Right cardiac atrium (tissue), 5 donors: Measurements from ENCODE around the gene AMH. TPM values are rescaled to one million over a fixed set of nuclear protein-coding genes. Genes with fewer than 3 reads are reported as not detected.
A peak's percentile ranks its signal among the peaks of the same experiment; 100 is the strongest.
"Not testable (repeated sequence)": the region's sequence is repeated elsewhere in the genome, so short reads cannot be mapped to it uniquely, and the experiment has no call there.

ENCODE experiments used
- ATAC-seq, 2 donors: fragments of 200-7000 bp; cut with Tn5 transposase; one replicate each; pipeline versions ENCODE4 v1.8.0 to v1.9.1; 2020; ENCODE audit warnings: moderate library complexity in 2 of 2, mild to moderate bottlenecking in 1 of 2
- DNase-seq, 3 donors: peaks; one replicate each; pipeline ENCODE4 v3.0.0-alpha.2; 2020
- H3K27ac ChIP-seq: one replicate; pipeline ENCODE4 v1.5.1; 2013; ENCODE audit warnings: mild to moderate bottlenecking, low read length, control low read depth, moderate library complexity
- H3K27me3 ChIP-seq: one replicate; pipeline ENCODE4 v1.6.1; 2013; ENCODE audit not compliant: control insufficient read depth, insufficient read depth
- H3K4me1 ChIP-seq: one replicate; pipeline ENCODE4 v1.6.1; 2013; ENCODE audit warnings: low read length; ENCODE audit not compliant: control insufficient read depth, insufficient read depth
- H3K4me3 ChIP-seq: one replicate; pipeline ENCODE4 v1.5.1; 2013; ENCODE audit warnings: low read length, control low read depth
- H3K9me3 ChIP-seq: one replicate; pipeline ENCODE4 v1.6.1; 2013; ENCODE audit warnings: low read length; ENCODE audit not compliant: control insufficient read depth
- whole genome bisulfite sequencing: extraction: QIAGEN DNeasy Blood & Tissue Kit; methylation state at CpG from one replicate; pipeline ENCODE4 v1.1.7; 2013; 5-methylcytosine and 5-hydroxymethylcytosine counted together
- intact Hi-C, 4 donors: fragments of 100-400 bp; cut with DNase I; formaldehyde crosslinking; loops; one replicate each; pipeline versions ENCODE4 v1.11.0 to v1.14.0; 2022 to 2023
- long read RNA-seq, 4 donors: library from polyadenylated mRNA; unstranded; transcript quantifications; one replicate each; pipeline ENCODE4 v2.0.0, GENCODE V29; 2020 to 2021
- polyA plus RNA-seq: library from polyadenylated mRNA; stranded (reverse); fragments of 200-250 nt; gene quantifications from one replicate; pipeline ENCODE4 v1.2.3, GENCODE V29; 2013
- total RNA-seq, 4 donors: library from RNA; stranded (reverse); fragmentation: NEBNext Ultra II Directional; extraction: Animal tissue kit (Norgen Biotek cat#: 25700); gene quantifications; one replicate each; pipeline ENCODE4 v1.2.1, GENCODE V29; 2021
- donor health status: healthy with polysubstance abuse.
- donor health status: DM: no; HTN: yes; CAD: no.
- donor health status: DM: no; HTN: no; CAD: no.
- donor health status: DM: no; HTN: yes; CAD: no; lungs with severe emphysema.
- donor health status: DM: yes; HTN: yes; CAD: no.

The AMH gene
- total RNA-seq (1 to 10 TPM in 2 of 4 donors, under 1 TPM in 2; 0.31 to 1.6 (median 1.1) TPM), polyA plus RNA-seq (0.36 TPM)
- long read RNA-seq, donor 1, partial matches to known transcripts = 0 of 2 reads
- long read RNA-seq, donor 1, other reads (novel, unspliced or antisense) = 0 of 2 reads
- long read RNA-seq, donor 2 = 0 reads
- long read RNA-seq, donor 3 = 0 reads
- long read RNA-seq, donor 4 = 0 reads

DNA sequence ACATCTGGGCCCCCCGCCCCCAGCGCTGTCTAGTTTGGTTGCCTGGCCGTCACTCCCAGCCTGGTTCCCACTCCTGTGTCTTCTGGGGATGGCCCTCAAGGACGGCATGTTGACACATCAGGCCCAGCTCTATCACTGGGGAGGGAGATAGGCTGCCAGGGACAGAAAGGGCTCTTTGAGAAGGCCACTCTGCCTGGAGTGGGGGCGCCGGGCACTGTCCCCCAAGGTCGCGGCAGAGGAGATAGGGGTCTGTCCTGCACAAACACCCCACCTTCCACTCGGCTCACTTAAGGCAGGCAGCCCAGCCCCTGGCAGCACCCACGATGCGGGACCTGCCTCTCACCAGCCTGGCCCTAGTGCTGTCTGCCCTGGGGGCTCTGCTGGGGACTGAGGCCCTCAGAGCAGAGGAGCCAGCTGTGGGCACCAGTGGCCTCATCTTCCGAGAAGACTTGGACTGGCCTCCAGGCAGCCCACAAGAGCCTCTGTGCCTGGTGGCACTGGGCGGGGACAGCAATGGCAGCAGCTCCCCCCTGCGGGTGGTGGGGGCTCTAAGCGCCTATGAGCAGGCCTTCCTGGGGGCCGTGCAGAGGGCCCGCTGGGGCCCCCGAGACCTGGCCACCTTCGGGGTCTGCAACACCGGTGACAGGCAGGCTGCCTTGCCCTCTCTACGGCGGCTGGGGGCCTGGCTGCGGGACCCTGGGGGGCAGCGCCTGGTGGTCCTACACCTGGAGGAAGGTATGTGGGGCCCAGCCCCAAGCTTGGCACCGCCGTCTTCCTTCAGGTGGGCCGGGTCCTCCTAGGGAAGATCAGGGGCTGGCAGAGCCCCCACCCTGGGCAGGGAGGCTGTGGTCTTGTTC, at the start of gene AMH:
TSS of gene AMH (plus strand) at position 314 of the 857 bp plus-strand sequence. CDS start at position 324, 10 bp downstream.
- intact Hi-C loops = no loop called here
- ATAC-seq (peak; percentile 1 to 5), DNase-seq (peak in 2 of 3 donors; percentile 58 to 64)
- no peaks in the 10 kb centered on the region for H3K27me3 ChIP-seq
- no peak within 1 kb of the TSS for H3K27ac ChIP-seq
- H3K4me1 ChIP-seq = peaks cover 5% of the 10 kb centered on the region
- no peak within 1 kb of the TSS for H3K4me3 ChIP-seq
- WGBS = 71% methylated on average over 27 of the region's 27 CpGs
- H3K9me3 ChIP-seq = no peaks in the 10 kb centered on the region

GRCh38 chr19:2199861-2200623, 49.1 kb upstream of the AMH start:
- ATAC-seq (peak in 1 of 2 donors; percentile 3), DNase-seq (no peak)
- 89% methylated on average over 37 of the region's 37 CpGs for WGBS
- Histone ChIP-seq H3K4me3 (no peak overlapping the region), H3K27ac (no peak overlapping the region), H3K27me3 (no peaks in the 10 kb centered on the region), H3K4me1 (peaks cover 2% of the 10 kb centered on the region), H3K9me3 (no peaks in the 10 kb centered on the region)
- intact Hi-C loops = no loop called here

GRCh38 chr19:2200624-2201294, 48.4 kb upstream of the AMH start:
- H3K27me3 ChIP-seq, H3K4me1 ChIP-seq, H3K4me3 ChIP-seq, ATAC-seq, H3K27ac ChIP-seq, H3K9me3 ChIP-seq, intact Hi-C loops, DNase-seq: not testable (repeated sequence)
- 96% methylated on average over 50 of the region's 50 CpGs for WGBS

- H3K4me1 ChIP-seq = peaks cover 2% of the 10 kb centered on the region
- WGBS = 93% methylated on average over 21 of the region's 21 CpGs
- intact Hi-C loops = no loop called here
- H3K4me3 ChIP-seq = no peak overlapping the region
- no peaks in the 10 kb centered on the region for H3K27me3 ChIP-seq
- no peak for ATAC-seq
- no peak overlapping the region for H3K27ac ChIP-seq
- no peak for DNase-seq
- no peaks in the 10 kb centered on the region for H3K9me3 ChIP-seq
These were observed 47.5 kb upstream of the AMH start for GRCh38 chr19:2201473-2202148.

GRCh38 chr19:2202366-2202765, 46.8 kb upstream of the AMH start:
- WGBS = 94% methylated on average over 15 of the region's 15 CpGs
- no peak overlapping the region for H3K4me3 ChIP-seq
- DNase-seq = no peak
- no peak for ATAC-seq
- H3K27me3 ChIP-seq = no peaks in the 10 kb centered on the region
- intact Hi-C loops = no loop called here
- H3K9me3 ChIP-seq = no peaks in the 10 kb centered on the region
- H3K27ac ChIP-seq = no peak overlapping the region
- peaks cover 2% of the 10 kb centered on the region for H3K4me1 ChIP-seq

DNA sequence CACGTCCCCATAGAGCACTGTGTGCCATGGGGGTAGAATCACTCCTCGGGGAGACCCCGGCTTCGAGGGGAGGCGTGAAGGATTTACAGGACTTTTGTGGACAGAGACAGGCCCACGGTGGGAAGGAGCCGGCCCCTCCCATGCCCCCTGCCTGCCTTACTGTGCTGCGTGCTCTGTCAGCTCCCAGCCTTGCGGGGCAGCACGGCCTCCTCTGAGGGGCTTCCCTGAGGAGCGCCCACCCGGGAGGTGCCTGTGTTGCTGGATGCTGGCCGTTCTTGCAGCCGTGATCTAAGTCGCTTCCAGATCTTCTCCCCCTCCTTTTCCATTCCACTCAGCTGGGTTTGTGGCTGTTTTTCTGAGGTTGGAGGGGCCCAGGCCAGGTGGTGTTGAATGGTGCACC, 42.1 kb upstream of the AMH start:
- Histone ChIP-seq H3K27ac (no peak overlapping the region), H3K9me3 (no peaks in the 10 kb centered on the region), H3K4me3 (no peak overlapping the region), H3K4me1 (peaks cover 2% of the 10 kb centered on the region), H3K27me3 (no peaks in the 10 kb centered on the region)
- WGBS = 92% methylated on average over 15 of the region's 15 CpGs
- DNase-seq (no peak), ATAC-seq (no peak)
- intact Hi-C loops = no loop called here

GRCh38 chr19:2207991-2208860, 40.9 kb upstream of the AMH start:
- Histone ChIP-seq H3K4me3 (no peak overlapping the region), H3K4me1 (peaks cover 2% of the 10 kb centered on the region), H3K27ac (no peak overlapping the region), H3K27me3 (no peaks in the 10 kb centered on the region), H3K9me3 (no peaks in the 10 kb centered on the region)
- ATAC-seq = peak; percentile 67 to 87
- 61% methylated on average over 36 of the region's 36 CpGs for whole genome bisulfite sequencing
- intact Hi-C loops = no loop called here
- peak; percentile 87 to 94 (median 87) for DNase-seq

DNA sequence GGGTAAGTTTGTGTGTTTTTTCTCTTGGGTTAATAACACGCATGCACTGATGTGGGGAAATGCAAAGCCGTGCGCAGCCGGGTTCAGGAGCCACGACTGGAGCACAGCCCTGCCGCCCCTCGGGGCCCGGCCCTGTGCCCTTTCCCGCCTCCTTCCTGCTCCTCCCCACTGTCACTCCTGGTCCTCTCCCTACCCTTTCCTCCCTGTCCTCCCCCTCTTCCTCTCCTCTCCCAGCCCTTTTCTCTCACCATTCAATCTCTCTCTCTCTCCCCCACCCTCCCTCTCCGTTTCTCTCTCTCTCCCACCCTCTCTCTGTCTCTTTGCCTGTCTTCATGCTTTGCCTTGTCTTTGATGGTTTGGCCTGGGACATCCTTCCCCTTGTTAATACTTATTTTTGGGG, 40.1 kb upstream of the AMH start:
- WGBS = 42% methylated on average over 10 of the region's 10 CpGs
- DNase-seq (peak in 1 of 3 donors; percentile 74), ATAC-seq (peak; percentile 23 to 49)
- no peaks in the 10 kb centered on the region for H3K9me3 ChIP-seq
- no peak overlapping the region for H3K4me3 ChIP-seq
- intact Hi-C loops = no loop called here
- H3K27ac ChIP-seq = no peak overlapping the region
- H3K4me1 ChIP-seq = peaks cover 2% of the 10 kb centered on the region
- H3K27me3 ChIP-seq = no peaks in the 10 kb centered on the region

- intact Hi-C loops = no loop called here
- Histone ChIP-seq H3K9me3 (no peaks in the 10 kb centered on the region), H3K27me3 (no peaks in the 10 kb centered on the region), H3K27ac (no peak overlapping the region), H3K4me3 (no peak overlapping the region), H3K4me1 (no peaks in the 10 kb centered on the region)
- ATAC-seq (no peak), DNase-seq (no peak)
- WGBS = 82% methylated on average over 17 of the region's 17 CpGs
These were observed 39.7 kb upstream of the AMH start for GRCh38 chr19:2209408-2209807.
